Activated CD4-positive, alpha-beta T cell treated with anti-CD3 and anti-CD28 coated beads for 1 hour (primary cell): Measurements from ENCODE around the gene C16orf96.

ENCODE experiments used
- DNase-seq: peaks from one replicate; pipeline ENCODE4 v3.0.0-alpha.2; 2020

The C16orf96 gene

GRCh38 chr16:4603624-4604170 lies 47.6 kb downstream of the C16orf96 start:
- no peak for DNase-seq

DNA sequence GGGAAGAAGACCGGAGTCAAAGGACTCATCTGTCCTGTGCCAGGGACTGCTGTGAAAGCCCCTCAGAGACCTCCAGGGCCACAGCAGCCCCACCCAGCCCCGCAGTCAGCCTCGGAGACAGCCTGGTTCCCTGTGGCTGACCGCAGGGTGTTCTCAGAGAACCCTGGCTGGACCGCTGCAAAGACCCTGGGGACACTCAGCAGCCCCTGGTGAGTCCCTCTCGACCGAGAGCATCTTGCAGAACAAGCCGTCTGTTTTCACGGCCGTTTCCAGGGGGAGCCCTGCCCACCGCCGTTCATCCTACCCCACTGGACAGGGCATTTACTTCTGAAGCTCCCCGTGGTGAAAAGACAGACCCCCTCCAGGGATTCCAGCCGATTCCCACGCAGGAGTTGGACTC lies 48.3 kb downstream of the C16orf96 start:
- DNase-seq, result no peak

- DNase-seq, result no peak
These were observed 50.2 kb downstream of the C16orf96 start for GRCh38 chr16:4606354-4606753.

DNA sequence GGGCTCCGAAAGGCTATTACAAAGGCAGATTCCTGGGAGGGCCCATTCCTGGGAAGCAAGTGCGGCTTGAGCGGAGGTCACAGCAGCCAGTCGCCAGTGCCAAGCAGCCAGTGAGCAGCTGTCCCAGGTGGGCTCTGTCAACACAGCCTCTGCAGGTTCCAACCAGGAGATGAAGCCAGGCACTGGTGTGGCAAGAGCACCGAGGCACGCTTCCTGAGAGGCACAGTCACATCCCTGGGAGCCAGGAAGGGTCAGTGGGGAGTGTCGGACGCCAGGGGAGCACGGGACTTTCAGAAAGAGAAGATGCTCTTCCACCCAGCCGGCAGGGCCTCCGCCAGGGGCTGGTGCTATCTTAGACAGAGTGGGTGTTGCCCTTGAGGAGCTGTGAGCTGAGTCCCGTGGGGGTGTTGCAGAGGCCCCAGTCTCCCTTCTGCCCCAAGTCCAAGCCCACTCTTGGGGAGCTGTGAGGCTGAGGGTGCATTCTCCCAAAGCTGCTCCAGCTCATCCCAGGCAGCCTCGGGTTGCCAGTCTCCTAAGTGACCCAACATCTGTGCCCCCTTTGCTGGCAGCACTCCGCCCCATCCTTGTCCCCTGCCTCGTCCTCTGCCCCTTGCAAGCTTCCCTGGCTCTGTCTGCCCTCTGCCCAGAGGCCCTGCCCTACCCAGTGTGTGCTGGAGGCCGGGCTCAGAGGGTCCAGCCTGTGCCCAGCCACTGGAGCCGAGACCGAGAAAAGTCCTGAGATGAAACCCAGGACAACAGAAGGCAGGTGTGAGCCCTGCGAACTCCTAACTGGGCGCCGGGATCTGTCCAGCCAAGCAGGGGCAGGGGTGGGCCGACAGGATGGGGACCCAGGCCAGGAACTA lies 51.9 kb downstream of the C16orf96 start:
- DNase-seq, result no peak

DNA sequence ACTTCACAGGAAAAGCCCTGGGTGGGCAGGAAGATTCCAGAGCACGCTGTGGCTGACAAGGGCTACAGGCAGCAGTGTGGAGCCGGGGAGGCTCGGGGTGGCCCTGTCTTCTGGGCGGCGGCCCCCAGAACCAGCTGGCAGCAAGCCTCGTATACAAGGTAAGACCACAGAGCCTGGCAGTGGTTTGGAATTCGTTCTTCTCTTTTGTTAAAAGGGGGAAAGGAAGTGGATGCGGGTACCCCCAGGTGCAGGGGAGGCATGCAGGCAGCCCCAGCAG lies 52.5 kb downstream of the C16orf96 start:
- no peak for DNase-seq

DNA sequence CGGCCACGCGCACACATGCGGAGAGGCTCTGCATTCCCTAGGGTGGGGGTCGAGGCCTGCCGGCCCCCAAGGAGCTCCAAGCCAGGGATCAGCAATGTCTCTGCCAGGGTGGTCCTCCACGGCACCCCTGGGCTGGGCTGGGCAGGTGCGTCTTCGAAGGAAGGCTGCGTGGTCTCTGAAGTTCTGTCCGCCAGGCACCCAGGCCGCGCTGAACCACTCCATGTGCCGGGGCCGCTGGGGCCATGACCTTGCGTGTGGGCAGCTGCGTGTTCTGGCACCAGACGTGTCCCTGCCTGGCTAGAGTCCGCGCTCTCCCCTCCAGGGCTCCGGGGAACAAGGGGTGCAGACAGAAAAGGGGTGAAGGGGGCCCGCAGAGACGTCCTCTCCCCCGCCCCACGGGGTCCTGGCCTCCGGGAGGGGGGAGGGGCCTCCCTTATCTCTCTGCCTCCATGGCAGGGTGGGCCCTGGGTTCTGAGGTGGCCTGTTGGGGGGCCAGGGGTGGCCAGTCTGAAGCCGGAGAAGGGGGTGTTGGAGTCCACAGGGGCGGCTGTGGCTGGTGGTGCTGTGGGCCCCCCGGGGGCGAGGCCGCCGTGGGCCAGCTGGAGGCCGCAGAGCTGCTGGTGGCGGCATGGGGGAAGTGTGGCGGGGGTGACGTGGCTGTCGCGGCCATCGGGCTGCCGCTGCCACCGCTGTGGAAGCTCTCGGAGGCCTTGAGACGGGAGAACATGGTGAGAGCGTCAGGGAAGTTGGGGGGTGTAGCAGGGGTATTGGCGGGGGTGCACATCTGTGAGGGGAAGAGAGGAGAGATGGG lies 53.3 kb downstream of the C16orf96 start:
- no peak for DNase-seq

DNA sequence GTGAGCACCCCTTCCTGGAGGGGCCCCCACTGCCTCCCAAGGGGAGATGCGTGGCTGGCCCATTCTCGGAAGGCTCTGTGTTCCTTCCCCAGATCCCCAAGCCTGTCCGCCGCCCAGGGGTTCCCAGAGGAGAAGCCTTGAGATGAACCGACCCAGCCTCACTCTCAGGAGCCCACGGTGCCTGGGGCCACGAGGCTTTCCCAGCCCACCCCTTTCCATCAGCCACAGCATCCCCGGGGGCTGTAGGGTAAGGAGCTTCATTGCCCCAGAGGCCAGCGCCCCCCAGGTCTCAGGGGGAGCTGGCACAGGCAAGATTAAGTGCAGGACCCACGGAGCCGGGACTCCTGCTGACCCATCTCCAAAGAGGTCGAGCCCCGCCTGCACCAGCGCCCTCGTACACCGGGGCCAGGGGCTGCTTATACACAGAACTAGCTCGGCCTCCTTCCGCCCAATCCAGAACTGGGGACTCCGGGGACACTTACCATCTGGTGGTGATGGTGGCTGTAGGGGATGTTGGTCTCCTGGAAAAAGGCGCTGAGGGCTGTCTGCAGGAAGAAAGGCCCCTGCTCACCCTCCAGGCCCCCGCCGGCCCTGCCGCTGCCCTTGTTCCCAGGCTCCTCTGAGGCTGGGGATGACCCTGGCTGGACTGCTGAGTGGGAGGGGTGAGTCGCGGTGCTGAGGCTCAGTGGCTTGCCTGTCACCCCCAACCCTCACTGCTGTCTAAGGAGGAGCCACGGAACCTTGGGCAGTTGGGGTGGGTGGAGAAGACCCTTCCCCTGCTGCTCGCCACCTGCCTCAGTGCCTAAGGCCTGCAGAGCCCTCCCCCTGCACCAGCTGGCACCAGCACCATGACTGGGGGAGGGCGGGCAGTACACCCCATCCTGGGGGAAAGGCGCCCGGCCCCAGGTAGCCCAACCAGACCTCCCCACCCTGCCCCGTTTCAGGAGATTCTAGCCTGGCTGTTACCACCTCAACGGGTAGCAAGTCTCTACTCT lies 54.2 kb downstream of the C16orf96 start:
- DNase-seq, result no peak

GRCh38 chr16:4611337-4612021 lies 55.3 kb downstream of the C16orf96 start:
- DNase-seq, result no peak

- no peak for DNase-seq
These were observed 56.4 kb downstream of the C16orf96 start for GRCh38 chr16:4612474-4612931.

DNA sequence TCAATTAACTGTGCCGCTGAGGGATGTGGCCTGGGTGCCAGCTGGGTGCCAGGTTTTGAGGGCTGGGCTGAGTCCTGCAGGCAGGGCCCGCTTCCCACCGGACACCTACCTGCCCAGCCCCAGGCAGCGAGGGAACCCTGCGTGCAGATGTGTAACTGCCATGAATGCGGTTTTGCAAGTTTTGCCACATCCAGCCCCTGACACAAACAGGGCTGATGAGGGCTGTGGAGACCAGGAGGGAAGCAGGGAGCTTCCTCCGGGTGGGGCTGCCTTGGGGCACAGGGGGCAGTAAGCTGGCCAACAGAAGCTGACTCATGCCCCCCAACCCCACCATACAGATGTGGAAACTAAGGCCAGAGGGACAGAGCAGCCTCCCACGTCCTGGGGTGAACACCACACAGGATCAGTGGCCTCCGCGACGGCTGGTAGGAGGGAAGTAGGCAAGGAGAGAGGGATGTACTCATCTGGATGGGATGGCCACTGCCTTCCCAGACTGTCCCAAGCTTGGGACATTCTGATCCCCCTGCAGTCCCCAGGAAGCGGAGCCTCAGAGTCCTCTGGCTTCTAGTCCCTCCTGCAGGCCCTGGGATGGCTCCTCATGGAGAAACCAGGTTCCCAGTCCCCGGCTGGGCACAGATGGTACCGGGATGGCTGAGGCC lies 57.0 kb downstream of the C16orf96 start:
- no peak for DNase-seq

DNA sequence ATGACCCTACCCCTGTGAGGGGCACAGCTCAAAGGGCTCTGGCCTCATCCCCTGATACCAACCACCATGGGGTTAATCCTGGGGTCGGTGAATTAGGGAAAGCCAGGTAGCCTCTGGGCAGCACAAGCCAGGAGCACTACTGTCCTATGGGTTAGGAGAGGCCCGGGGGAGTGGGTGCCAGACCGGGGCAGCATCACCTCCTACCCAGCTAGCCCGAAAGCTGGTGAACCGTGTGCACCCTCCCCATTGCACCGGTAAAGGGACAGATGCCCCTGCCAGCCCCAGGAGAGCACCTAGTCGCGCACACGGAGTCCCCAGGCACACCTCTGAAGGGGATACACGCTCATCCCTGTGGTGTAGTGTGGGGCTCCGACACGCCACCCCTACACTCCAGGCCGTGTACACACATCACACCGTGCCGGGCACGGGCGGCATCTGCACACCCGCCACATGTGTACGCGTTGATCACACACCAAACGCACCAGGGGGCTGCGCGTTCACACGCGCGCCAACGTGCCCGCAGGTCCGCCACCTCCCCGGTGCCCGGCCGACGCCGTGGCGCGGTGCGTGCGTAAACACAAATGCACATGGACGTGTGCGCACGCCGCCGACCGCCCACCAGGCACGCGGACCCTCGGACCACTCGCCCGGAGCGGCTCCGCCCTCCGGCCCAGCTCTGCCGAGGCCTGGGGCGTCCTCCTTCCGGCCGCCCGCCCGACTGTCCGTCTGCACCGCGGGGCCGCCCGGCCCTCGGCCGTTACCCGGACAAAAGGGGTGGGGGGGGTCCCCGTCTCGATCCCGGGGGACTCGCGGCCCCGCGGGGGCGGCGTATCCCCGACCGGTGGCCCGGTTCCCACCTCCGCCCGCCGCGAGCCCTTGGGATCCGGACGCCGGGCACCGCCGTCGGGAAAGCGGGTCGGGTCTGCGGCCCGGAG lies 57.8 kb downstream of the C16orf96 start:
- no peak for DNase-seq

DNA sequence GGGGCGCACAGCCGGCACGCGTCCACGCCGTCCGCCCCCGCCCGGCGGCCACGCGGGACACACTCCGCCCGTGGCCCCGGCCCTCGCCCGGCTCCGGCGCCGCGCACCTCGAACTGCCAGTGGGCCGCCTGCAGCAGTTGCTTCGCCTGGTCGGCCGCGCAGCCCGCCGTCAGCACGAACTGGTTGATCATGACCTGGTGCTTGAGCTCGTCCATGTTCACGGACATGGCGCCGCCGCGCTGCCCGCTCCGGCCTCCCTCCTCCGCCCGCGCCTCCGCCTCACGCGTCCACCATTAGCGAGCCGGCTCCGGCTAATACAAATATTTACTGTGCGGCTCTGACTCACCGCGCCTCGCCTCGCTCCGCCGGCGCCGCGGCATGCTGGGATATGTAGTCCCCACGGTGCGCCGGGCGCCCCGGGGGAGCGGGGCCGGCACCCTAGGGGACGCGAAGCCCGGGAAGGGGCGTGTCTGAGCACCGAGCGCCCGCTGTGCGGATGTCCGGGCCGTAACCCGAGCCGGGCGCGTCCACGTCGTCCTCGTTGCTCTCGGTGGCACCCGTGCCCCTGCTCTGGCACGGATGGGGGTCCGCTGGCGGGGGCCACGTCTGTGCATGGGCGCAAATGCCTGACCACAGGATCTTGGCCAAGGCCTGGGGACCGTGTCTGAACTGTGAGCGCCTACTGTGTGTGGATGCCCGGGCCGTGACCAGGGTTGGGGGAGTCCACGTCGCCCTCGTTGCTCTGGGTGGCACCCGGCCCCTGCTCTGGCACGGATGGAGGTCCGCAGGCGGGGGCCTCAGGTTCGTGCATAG lies 58.6 kb downstream of the C16orf96 start, which contains the start of gene UBALD1:
Gene UBALD1, minus strand, starts transcription at position 318 of the 813 bp plus-strand sequence. Its CDS starts 91 bp downstream, at position 227.
- DNase-seq, result peak; percentile 68

DNA sequence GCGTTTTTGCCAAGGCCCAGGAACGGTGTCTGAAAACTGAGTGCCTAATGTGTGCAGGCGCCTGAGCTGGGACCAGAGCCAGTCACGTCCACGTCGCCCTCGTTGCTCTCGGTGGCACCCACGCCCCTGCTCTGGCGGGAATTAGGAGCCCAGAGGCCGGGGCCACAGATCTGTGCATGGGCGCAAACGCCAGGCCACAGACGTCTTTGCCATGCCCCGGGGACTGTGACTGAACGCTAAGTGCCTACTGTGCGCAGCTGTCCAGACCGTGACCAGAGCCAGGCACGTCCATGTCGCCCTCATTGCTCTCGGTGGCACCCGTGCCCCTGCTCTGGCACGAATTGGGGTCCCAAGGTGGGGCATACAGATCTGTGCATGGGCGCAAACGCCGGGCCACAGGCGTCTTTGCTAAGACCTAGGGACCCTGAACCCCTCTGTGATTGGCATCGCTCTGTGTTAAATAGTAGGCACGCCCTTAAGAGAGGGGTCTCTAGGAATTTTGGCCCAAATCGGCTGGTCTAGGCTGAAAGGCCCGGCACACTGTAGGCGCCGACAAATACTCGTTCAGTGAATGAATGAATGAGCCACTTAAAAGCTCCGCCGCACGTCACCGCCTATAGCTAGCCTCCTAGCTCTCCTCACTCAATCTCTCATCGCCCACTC lies 59.4 kb downstream of the C16orf96 start:
- peak; percentile 14 for DNase-seq

GRCh38 chr16:4616047-4616811 lies 60.1 kb downstream of the C16orf96 start:
- peak; percentile 98 for DNase-seq

DNA sequence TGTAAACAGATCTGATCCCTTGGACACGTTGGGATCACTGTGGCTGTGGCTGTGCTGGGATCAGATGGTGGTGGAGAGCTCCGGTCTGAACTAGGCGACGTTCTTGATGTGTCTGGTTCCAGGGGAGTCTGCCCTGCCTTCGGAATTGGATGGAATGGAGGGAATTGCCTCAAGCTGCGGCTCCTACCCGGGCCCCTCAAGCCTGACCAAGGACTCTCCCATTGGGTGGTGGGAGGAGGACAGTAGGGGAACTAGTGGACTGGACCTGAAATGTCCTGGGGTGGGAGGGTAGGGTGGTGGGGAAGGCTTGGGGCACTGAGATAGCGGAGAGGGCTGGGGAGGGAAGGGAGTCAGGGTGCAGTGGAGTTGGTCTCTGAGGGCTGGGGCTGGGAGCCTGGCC lies 61.7 kb downstream of the C16orf96 start:
- DNase-seq, result no peak

DNA sequence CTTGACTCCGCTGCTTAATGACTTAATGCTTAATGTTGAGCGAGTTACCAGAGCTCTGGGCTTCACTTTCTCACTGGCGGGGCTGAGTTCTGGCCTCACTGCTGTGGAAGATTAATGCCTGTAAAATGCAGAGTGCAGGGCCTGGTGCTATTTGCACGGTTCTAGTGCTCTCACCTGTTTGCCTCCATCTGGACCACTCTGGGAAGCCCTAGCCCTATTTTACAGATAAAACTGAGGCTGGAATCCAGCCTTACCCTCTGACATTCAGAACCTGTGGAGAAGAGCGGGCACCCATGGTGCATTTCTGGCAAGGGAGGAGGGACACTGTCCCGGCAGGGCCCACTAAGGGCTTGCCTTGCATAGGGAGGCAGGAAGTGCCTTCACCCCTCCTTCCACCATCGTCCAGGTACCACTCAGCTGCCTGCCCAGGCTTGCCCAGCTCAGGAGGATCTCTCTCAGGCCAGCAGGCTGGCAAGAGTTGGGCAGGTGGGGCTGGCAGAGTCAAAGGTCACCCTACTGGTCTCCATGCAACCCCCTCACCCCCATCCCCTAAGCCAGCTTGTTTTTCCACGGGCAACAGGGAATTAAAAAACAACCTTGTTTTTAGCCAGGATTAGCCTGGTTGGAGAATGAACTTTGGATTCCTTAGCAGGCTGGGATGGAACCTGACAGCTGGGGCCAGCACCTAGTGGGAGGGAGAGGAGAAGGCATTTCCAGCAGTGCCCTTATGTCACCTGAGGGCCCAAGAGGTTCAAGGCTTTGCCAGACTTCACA lies 62.7 kb downstream of the C16orf96 start:
- no peak for DNase-seq

DNA sequence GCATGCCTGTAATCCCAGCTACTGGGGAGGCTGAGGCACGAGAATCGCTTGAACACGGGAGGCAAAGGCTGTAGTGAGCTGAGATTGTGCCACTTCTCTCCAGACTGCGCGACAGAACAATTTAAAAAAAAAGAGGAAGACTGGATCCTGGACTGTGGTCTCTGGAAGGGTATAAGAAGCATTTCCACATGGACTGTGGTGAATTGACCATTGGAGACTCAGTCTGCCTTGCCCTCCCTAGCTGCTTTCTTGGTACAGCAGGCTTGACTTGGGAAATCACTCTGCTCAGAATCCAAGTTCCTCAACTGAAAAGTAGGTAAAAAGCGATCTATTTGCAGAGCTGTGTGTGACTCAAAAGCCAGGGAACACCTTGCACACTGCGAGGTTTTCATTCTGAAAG lies 67.5 kb downstream of the C16orf96 start:
- no peak for DNase-seq
